ENCODE measurements around the gene CNTROB.

GRCh38 chr17:7943291-7943690 lies 11.3 kb downstream of the CNTROB start:
- no peak for TF ChIP-seq CTCF (IDR thresholded peaks at IDR 0.05)
- no peak for TF ChIP-seq POLR2A (IDR thresholded peaks at IDR 0.05)

Measured in breast epithelium (tissue), 3 donors.